Measurements from ENCODE around the gene ZFYVE28.

DNA sequence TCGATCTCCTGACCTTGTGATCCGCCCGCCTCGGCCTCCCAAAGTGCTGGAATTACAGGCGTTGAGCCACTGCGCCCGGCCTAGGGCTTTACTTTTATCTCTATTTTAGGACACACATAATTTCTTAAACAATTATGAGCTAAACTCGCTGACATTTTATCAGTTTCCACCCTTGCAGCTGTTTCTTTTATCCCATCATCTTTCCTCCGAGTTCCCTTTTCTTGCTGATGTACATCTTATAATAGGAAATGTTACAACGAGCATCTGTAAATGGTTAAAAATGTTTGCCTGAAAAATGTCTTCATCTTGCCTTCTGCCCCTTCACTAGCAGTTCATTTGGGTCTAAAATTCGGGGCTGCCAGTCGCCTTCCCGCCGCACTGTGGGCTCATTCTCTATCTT, 41.2 kb downstream of the ZFYVE28 start:
- TF ChIP-seq, protein P1, sequence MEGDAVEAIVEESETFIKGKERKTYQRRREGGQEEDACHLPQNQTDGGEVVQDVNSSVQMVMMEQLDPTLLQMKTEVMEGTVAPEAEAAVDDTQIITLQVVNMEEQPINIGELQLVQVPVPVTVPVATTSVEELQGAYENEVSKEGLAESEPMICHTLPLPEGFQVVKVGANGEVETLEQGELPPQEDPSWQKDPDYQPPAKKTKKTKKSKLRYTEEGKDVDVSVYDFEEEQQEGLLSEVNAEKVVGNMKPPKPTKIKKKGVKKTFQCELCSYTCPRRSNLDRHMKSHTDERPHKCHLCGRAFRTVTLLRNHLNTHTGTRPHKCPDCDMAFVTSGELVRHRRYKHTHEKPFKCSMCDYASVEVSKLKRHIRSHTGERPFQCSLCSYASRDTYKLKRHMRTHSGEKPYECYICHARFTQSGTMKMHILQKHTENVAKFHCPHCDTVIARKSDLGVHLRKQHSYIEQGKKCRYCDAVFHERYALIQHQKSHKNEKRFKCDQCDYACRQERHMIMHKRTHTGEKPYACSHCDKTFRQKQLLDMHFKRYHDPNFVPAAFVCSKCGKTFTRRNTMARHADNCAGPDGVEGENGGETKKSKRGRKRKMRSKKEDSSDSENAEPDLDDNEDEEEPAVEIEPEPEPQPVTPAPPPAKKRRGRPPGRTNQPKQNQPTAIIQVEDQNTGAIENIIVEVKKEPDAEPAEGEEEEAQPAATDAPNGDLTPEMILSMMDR (IDR thresholded peaks at IDR 0.05), result no peak
- TF ChIP-seq POLR2A (IDR thresholded peaks at IDR 0.05), result no peak
